Measurements from ENCODE around the gene DDAH1. TPM values are rescaled to one million over a fixed set of nuclear protein-coding genes. Genes with fewer than 3 reads are reported as not detected.

The DDAH1 gene
- total RNA-seq, 1 experiment from 2014 or later = 20.8 TPM

- DNase-seq = peak; percentile 32
- no peak overlapping the region for H3K4me3 ChIP-seq
- H3K9me3 ChIP-seq = no peaks in the 10 kb centered on the region
- peaks cover 10% of the 10 kb centered on the region for H3K36me3 ChIP-seq
- no peaks in the 10 kb centered on the region for H3K27me3 ChIP-seq
Observed at GRCh38 chr1:85320371-85321131, 144.4 kb downstream of the DDAH1 start.

- DNase-seq = no peak
- Histone ChIP-seq H3K9me3 (no peaks in the 10 kb centered on the region), H3K4me3 (no peak overlapping the region), H3K27me3 (no peaks in the 10 kb centered on the region), H3K36me3 (peaks cover 10% of the 10 kb centered on the region)
Observed at GRCh38 chr1:85319931-85320330, 145.0 kb downstream of the DDAH1 start.

- Histone ChIP-seq H3K36me3 (peaks cover 10% of the 10 kb centered on the region), H3K27me3 (no peaks in the 10 kb centered on the region)
- no peak for DNase-seq
Observed at GRCh38 chr1:85319491-85319890, 145.5 kb downstream of the DDAH1 start.

GRCh38 chr1:85318217-85318616 is 146.7 kb downstream of the DDAH1 start:
- Histone ChIP-seq H3K4me3 (no peak overlapping the region), H3K9me3 (no peaks in the 10 kb centered on the region), H3K27me3 (no peaks in the 10 kb centered on the region), H3K36me3 (peaks cover 11% of the 10 kb centered on the region)
- DNase-seq = no peak

More at GRCh38 chr1:85319491-85319890, 145.5 kb downstream of the DDAH1 start:
- H3K9me3 ChIP-seq = no peaks in the 10 kb centered on the region
- no peak overlapping the region for H3K4me3 ChIP-seq

GRCh38 chr1:85317560-85317959 is 147.4 kb downstream of the DDAH1 start:
- H3K27me3 ChIP-seq = no peaks in the 10 kb centered on the region
- no peak overlapping the region for H3K4me3 ChIP-seq
- H3K36me3 ChIP-seq = peaks cover 14% of the 10 kb centered on the region
- no peak for DNase-seq
- H3K9me3 ChIP-seq = no peaks in the 10 kb centered on the region

GRCh38 chr1:85316321-85316720 is 148.6 kb downstream of the DDAH1 start:
- H3K36me3 ChIP-seq = peaks cover 11% of the 10 kb centered on the region
- H3K9me3 ChIP-seq = no peaks in the 10 kb centered on the region
- H3K27me3 ChIP-seq = no peaks in the 10 kb centered on the region
- DNase-seq = peak; percentile 38
- H3K4me3 ChIP-seq = no peak overlapping the region

- Histone ChIP-seq H3K36me3 (peaks cover 11% of the 10 kb centered on the region), H3K4me3 (no peak overlapping the region), H3K9me3 (no peaks in the 10 kb centered on the region), H3K27me3 (no peaks in the 10 kb centered on the region)
- no peak for DNase-seq
Observed at GRCh38 chr1:85315789-85316188, 149.2 kb downstream of the DDAH1 start.

- Histone ChIP-seq H3K36me3 (peaks cover 7% of the 10 kb centered on the region), H3K9me3 (no peaks in the 10 kb centered on the region), H3K4me3 (no peak overlapping the region), H3K27me3 (no peaks in the 10 kb centered on the region)
- DNase-seq = no peak
Observed at GRCh38 chr1:85314726-85315125, 150.2 kb downstream of the DDAH1 start.

GRCh38 chr1:85313888-85314696 is 150.9 kb downstream of the DDAH1 start:
- peak; percentile 83 for DNase-seq
- Histone ChIP-seq H3K9me3 (no peaks in the 10 kb centered on the region), H3K27me3 (no peaks in the 10 kb centered on the region), H3K36me3 (peaks cover 4% of the 10 kb centered on the region; the same call in 1 of the 2 replicates), H3K4me3 (no peak overlapping the region)

- no peak overlapping the region for H3K4me3 ChIP-seq
- no peaks in the 10 kb centered on the region for H3K27me3 ChIP-seq
- H3K9me3 ChIP-seq = no peaks in the 10 kb centered on the region
- peaks cover 4% of the 10 kb centered on the region; the same call in 1 of the 2 replicates for H3K36me3 ChIP-seq
- DNase-seq = no peak
Observed at GRCh38 chr1:85311818-85312217, 153.1 kb downstream of the DDAH1 start.

- Histone ChIP-seq H3K27me3 (no peaks in the 10 kb centered on the region), H3K9me3 (no peaks in the 10 kb centered on the region), H3K36me3 (peaks cover 4% of the 10 kb centered on the region; the same call in 1 of the 2 replicates), H3K4me3 (no peak overlapping the region)
- DNase-seq = no peak
Observed at GRCh38 chr1:85308833-85309350, 156.1 kb downstream of the DDAH1 start.

GRCh38 chr1:85307987-85308832 is 156.7 kb downstream of the DDAH1 start:
- H3K27me3 ChIP-seq = no peaks in the 10 kb centered on the region
- DNase-seq = peak; percentile 83
- peaks cover 3% of the 10 kb centered on the region; the same call in 1 of the 2 replicates for H3K36me3 ChIP-seq
- H3K9me3 ChIP-seq = no peaks in the 10 kb centered on the region
- no peak overlapping the region for H3K4me3 ChIP-seq

GRCh38 chr1:85306236-85306635 is 158.7 kb downstream of the DDAH1 start:
- Histone ChIP-seq H3K36me3 (no peaks in the 10 kb centered on the region), H3K9me3 (no peaks in the 10 kb centered on the region), H3K4me3 (no peak overlapping the region), H3K27me3 (no peaks in the 10 kb centered on the region)
- no peak for DNase-seq

- DNase-seq = no peak
- Histone ChIP-seq H3K27me3 (no peaks in the 10 kb centered on the region), H3K4me3 (no peak overlapping the region), H3K9me3 (no peaks in the 10 kb centered on the region), H3K36me3 (no peaks in the 10 kb centered on the region)
Observed at GRCh38 chr1:85303440-85304162, 161.4 kb downstream of the DDAH1 start.

GRCh38 chr1:85300140-85300539 is 164.8 kb downstream of the DDAH1 start:
- Histone ChIP-seq H3K36me3 (no peaks in the 10 kb centered on the region), H3K9me3 (no peaks in the 10 kb centered on the region), H3K27me3 (no peaks in the 10 kb centered on the region), H3K4me3 (no peak overlapping the region)
- no peak for DNase-seq

All from MG63 (cell line).